Measurements from ENCODE around the gene HABP4. TPM values are rescaled to one million over a fixed set of nuclear protein-coding genes. Genes with fewer than 3 reads are reported as not detected.

HABP4 gene
- polyA plus RNA-seq, 1 experiment = 10.8 TPM

- TF ChIP-seq, protein P1, sequence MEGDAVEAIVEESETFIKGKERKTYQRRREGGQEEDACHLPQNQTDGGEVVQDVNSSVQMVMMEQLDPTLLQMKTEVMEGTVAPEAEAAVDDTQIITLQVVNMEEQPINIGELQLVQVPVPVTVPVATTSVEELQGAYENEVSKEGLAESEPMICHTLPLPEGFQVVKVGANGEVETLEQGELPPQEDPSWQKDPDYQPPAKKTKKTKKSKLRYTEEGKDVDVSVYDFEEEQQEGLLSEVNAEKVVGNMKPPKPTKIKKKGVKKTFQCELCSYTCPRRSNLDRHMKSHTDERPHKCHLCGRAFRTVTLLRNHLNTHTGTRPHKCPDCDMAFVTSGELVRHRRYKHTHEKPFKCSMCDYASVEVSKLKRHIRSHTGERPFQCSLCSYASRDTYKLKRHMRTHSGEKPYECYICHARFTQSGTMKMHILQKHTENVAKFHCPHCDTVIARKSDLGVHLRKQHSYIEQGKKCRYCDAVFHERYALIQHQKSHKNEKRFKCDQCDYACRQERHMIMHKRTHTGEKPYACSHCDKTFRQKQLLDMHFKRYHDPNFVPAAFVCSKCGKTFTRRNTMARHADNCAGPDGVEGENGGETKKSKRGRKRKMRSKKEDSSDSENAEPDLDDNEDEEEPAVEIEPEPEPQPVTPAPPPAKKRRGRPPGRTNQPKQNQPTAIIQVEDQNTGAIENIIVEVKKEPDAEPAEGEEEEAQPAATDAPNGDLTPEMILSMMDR (IDR thresholded peaks at IDR 0.05; ENCODE audit: low read depth, low read length) = no peak
- no peaks in the 10 kb centered on the region; the same call in 1 of the 2 replicates for H3K9me3 ChIP-seq (ENCODE audit: control insufficient read depth, insufficient read depth, low read length)
- POLR2A ChIA-PET = no interaction called here
- CTCF ChIA-PET = no interaction called here
- H3K4me3 ChIP-seq (ENCODE audit: low read depth, low read length) = no peak overlapping the region
- H3K27me3 ChIP-seq (ENCODE audit: control insufficient read depth, insufficient read depth, low read length) = no peaks in the 10 kb centered on the region
- no peak overlapping the region for H3K27ac ChIP-seq (ENCODE audit: low read depth, low read length)
- no peak for DNase-seq (ENCODE audit: low read depth, low spot score)
Observed at GRCh38 chr9:96508227-96508940, 58.4 kb downstream of the HABP4 start.

DNA sequence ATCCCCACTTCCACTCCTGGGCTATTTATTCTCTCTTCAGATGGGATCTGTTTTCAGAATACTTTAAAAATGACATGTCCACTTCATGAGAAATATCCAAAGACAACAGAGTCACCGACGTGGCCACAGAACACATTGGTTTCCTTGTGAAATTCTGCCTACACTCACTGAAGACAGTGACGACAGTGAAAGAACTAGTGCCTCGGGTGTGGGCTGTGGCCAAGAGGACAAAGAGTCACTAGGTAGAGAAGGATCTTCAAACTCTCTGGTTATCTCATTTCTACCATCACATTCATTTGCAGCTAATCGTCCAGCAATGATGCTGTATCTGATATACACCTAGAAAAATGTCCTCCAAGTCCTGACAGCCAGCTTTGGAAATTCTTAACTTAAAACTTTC lies 59.1 kb downstream of the HABP4 start:
- Histone ChIP-seq H3K4me3 (ENCODE audit: low read depth, low read length) (no peak overlapping the region), H3K27me3 (ENCODE audit: control insufficient read depth, insufficient read depth, low read length) (no peaks in the 10 kb centered on the region), H3K9me3 (ENCODE audit: control insufficient read depth, insufficient read depth, low read length) (no peaks in the 10 kb centered on the region; the same call in 1 of the 2 replicates), H3K27ac (ENCODE audit: low read depth, low read length) (no peak overlapping the region)
- ChIA-PET POLR2A (no interaction called here), CTCF (no interaction called here)
- no peak for DNase-seq (ENCODE audit: low read depth, low spot score)
- TF ChIP-seq, protein P1 (IDR thresholded peaks at IDR 0.05; ENCODE audit: low read depth, low read length) = no peak

DNA sequence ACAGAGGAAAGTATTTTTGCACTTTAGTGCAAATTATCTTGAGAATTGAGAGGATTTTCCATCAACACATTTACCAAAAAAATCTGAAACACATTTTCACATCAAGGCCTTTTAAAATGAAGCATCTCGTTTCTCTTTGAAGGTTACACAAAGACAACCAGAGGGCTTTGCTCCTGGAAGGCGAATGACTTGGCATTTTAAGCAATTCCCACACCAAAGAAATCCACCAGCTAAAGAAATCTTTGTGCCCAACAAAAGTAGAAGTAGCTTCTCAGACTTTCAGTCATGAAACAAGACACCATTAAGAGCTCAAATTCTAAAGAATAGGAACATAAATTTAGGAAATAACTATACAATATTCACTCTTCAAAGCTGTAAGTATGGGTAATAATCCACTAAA lies 59.9 kb downstream of the HABP4 start:
- ChIA-PET POLR2A (interaction anchor here (1.0 kb wide), 1 partner anchor 72 kb away, joined by 3 read pairs; no protein-coding TSS in a partner anchor), CTCF (interaction anchor here (1.0 kb wide), 1 partner anchor 182 kb away, joined by 3 read pairs; no protein-coding TSS in a partner anchor)
- Histone ChIP-seq H3K4me3 (ENCODE audit: low read depth, low read length) (no peak overlapping the region), H3K9me3 (ENCODE audit: control insufficient read depth, insufficient read depth, low read length) (no peaks in the 10 kb centered on the region), H3K27ac (ENCODE audit: low read depth, low read length) (no peak overlapping the region), H3K27me3 (ENCODE audit: control insufficient read depth, insufficient read depth, low read length) (no peaks in the 10 kb centered on the region)
- TF ChIP-seq, protein P1 (IDR thresholded peaks at IDR 0.05; ENCODE audit: low read depth, low read length) = no peak
- no peak for DNase-seq (ENCODE audit: low read depth, low spot score)

GRCh38 chr9:96510258-96510657 lies 60.3 kb downstream of the HABP4 start:
- Histone ChIP-seq H3K9me3 (ENCODE audit: control insufficient read depth, insufficient read depth, low read length) (no peaks in the 10 kb centered on the region), H3K4me3 (ENCODE audit: low read depth, low read length) (no peak overlapping the region), H3K27me3 (ENCODE audit: control insufficient read depth, insufficient read depth, low read length) (no peaks in the 10 kb centered on the region), H3K27ac (ENCODE audit: low read depth, low read length) (no peak overlapping the region)
- TF ChIP-seq, protein P1 (IDR thresholded peaks at IDR 0.05; ENCODE audit: low read depth, low read length) = no peak
- POLR2A ChIA-PET = interaction anchor here (1.0 kb wide), 1 partner anchor 72 kb away, joined by 3 read pairs; no protein-coding TSS in a partner anchor
- CTCF ChIA-PET = interaction anchor here (1.0 kb wide), 1 partner anchor 182 kb away, joined by 3 read pairs; no protein-coding TSS in a partner anchor
- no peak for DNase-seq (ENCODE audit: low read depth, low spot score)

DNA sequence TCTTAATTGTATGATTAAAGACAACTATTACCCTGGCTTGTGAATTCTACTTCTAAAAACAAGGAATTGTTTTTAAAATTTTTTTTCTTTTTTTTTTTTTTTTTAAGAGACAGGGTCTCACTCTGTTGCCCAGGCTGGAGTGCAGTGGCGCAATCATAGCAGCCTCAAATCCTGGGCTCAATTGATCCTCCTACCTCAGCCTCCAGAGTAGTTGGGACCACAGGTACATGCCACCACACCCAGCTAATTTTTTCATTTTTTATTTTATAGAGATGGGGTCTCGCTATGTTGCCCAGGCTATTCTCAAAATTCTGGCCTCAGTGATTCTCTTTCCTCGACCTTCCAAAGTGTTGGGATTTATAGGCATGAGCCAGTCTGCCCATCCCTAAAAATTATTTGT lies 62.3 kb downstream of the HABP4 start:
- Histone ChIP-seq H3K27ac (ENCODE audit: low read depth, low read length) (no peak overlapping the region), H3K4me3 (ENCODE audit: low read depth, low read length) (no peak overlapping the region), H3K9me3 (ENCODE audit: control insufficient read depth, insufficient read depth, low read length) (no peaks in the 10 kb centered on the region), H3K27me3 (ENCODE audit: control insufficient read depth, insufficient read depth, low read length) (no peaks in the 10 kb centered on the region)
- TF ChIP-seq, protein P1 (IDR thresholded peaks at IDR 0.05; ENCODE audit: low read depth, low read length) = no peak
- CTCF ChIA-PET = no interaction called here
- no peak for DNase-seq (ENCODE audit: low read depth, low spot score)
- POLR2A ChIA-PET = no interaction called here
